Prostate gland (tissue), 1 donor: ENCODE data around the gene KRTAP9-6.

Experiments
- POLR2A ChIP-seq: fragments of 450-650 bp; IDR thresholded peaks from one replicate; pipeline ENCODE4 v1.6.1; 2016; ENCODE audit warnings: antibody characterized with exemption, mild to moderate bottlenecking
- POLR2AphosphoS5 ChIP-seq: sonication (generic); formaldehyde crosslinking; IDR thresholded peaks from one replicate; pipeline ENCODE4 v1.6.1; 2017; ENCODE audit warnings: antibody characterized with exemption

- TF ChIP-seq POLR2AphosphoS5 (no peak), POLR2A (no peak)
Measured at GRCh38 chr17:41267711-41268110, 2.5 kb downstream of the KRTAP9-6 start.
